ENCODE data around the gene GPR143.

Gene GPR143

DNA sequence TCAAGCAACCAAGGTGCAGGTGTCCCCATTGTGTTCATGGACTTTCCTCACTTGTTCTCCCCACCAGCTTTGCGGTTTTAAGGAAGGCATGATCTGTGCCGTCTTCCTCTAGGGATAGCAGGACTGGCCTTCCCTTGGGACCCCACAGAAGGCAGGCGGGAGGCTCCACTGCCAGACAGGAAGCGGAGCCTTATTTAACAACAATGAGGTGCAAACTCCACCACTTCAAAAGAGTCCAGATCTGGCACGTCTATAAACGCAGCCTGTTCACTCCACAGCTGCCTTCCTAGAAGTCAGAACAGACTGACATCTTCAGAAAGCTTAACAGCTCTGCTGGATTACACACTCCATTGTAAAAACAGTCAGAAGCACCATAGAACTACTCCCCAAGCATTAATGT is 1.7 kb upstream of the GPR143 start:
- DNase-seq, result no peak

GRCh38 chrX:9765072-9765736 is 443 bp downstream of the GPR143 start:
- DNase-seq, result no peak

DNA sequence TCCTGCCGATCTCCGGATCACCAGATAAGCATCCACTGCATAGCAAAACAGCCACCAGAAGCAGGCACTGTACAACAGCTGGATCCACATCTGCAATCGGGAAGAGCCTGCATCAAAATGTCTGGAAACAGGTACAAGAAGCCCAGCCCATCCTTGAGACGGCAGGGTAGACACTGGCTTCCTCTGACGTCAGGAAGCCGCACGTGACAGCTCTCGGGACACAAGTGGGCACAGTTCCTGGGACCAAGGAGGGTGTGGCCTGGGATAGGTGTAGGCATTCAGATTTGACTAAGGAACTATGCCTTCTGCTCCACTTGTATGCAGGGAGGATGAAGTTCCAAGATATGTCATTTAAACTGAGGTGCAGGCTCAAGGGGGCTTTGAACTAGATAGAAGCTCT is 6.3 kb downstream of the GPR143 start:
- no peak for DNase-seq

DNA sequence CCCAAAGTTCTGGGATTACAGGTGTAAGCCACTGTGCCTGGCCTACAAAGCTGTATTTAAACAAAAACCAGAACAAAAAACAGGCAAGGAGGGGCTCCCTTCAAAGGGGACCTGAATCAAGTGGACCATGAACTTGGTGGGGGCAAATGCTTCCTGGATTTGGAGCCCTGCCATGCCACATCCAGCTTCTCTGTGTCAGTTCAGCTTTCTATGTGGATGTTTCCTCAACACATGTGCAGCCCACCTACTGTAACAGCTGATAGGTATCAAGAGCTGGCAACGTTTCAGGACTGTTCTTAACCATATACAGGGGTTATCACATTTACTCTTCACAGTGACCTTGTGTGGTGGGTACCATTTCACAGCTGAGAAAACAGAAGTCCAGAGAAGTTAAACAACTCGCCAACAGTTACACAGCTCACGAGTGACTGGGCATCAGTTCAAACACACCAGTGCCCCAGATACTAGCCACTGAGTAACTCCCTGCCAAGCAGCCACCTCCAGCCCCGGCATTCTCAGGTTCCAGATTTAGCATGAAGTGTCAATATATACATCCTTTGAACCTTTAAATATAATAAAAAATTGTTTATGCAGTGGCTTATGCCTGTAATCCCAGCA is 7.5 kb downstream of the GPR143 start:
- DNase-seq, result no peak

- DNase-seq, result no peak
Measured at GRCh38 chrX:9757366-9757765, 8.3 kb downstream of the GPR143 start.

DNA sequence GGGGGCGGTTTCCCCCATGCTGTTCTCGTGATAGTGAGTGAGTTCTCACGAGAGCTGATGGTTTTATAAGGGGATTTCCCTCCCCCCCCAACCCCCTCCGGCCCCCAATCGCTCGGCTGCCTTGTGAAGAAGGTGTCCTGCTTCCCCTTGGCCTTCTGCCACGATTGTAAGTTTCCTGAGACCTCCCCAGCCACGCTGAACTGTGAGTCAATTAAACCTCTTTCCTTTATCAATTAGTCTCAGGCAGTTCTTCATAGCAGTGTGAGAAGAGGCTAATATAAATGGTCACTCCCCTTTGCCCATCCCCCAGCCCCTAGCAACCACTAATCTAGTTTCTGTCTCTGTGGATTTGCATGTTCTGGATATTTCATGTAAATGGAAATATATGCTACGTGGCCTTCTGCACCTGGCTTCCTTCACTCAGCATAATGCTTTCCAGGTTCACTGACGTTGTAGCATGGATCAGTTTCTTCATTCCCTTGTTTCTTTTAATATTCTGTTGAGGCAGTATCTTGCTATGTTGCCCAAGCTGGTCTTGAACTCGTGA is 16.4 kb downstream of the GPR143 start:
- no peak for DNase-seq

- DNase-seq, result no peak
Measured at GRCh38 chrX:9747644-9748043, 18.0 kb downstream of the GPR143 start.

DNA sequence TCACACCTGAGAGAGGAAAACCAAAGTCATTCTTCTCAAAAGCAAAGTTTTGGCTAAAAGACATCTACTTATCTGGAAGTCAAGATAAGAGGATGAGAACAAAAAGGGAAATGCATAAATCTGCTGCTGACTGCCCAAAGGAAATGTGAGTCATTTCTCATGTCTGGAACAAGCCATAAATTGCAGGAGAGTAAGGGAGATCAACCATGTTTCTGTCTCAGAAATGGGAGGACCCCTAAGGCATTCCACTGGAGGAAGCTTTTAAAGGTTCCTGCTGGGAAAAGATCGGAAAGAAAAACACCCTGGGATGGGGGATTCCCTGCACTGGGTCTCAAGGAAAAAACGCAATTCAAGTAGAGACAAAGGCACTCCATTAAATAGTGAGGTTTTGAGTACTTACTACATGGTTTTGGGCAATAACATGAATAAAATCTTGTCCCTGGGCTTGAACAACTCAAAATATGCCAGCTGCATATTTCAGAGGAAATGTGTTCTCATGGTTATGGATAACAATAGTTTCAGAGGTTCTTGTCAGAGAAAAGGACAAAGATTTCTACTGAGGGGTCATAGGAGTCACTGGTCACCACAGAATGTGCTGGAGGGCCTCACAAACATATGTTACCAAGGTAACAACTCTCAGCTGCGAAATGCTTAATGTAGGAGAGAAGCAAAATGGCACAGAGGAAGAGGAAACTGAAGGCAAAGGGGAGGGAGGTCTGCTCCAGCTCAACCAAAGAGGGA is 19.3 kb downstream of the GPR143 start:
- no peak for DNase-seq

DNA sequence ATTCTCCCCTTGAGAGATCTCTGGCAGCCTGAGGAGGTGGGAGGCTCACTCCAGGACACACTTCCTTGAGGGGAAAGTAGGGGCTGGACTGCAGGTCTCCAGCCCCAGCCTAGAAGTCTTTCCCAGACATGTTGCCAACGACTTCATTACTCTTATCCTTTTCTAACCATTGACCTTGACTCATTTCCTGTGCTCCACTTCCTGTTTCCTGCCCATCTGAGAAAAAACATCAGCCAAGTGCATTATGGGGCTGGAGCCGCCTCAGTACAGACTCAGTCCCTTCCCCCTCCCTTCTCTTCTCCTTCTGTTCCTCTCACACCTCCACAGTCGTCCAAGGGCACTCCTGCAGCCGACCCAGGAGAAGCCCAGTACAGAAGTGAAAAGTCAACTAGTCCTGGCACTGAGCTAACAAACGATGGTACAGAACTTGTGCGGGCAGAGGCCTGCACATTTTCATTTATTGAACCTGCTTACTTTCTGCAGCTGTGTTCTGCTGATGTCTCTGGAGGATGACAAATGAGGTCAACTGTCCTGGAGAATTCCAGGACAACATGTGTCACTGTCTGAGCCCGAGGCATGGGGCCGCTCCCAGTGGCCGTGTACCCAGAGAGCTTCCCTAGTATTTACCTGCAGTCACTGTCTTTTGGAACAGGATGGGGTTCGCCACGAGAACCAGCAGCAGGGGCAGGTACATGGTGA is 20.1 kb downstream of the GPR143 start:
- DNase-seq, result no peak

DNA sequence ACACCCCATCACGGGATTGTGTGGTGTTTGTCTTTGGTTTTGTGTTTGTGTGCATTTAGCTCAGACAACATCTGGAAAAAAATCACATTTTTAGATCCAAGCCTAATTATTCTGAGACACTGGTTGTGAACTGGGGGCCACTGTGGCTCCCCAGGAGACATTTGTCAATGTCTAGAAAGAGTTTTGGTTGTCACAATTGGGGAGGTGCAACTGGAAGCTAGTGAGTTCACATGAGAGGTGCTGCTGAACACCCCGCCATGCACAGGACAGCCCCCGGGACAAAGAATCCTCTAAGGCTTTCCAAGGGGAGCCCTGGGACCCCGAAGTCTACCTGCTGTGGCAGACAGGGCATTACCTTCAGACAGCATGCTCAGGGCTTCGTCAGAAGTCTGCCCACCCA is 26.5 kb downstream of the GPR143 start:
- no peak for DNase-seq

GRCh38 chrX:9738151-9738550 is 27.5 kb downstream of the GPR143 start:
- no peak for DNase-seq

DNA sequence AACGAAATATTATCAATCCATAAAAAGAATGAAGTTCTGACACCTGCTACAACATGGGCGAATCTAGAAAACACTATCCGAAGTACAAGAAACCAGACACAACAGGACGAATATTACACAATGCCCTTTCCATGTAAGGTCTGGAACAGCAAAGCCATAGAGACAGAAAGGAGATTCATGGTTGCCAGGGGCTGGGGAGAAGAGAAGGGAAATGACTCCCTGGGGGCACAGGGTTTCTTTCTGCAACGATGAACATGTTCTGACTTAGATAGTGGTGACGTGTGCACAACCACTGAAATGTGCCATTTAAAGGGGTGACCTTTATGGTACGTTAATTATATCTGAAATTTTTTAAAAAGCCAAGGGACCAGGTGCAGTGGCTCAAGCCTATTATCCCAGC is 28.3 kb downstream of the GPR143 start:
- DNase-seq, result no peak

DNA sequence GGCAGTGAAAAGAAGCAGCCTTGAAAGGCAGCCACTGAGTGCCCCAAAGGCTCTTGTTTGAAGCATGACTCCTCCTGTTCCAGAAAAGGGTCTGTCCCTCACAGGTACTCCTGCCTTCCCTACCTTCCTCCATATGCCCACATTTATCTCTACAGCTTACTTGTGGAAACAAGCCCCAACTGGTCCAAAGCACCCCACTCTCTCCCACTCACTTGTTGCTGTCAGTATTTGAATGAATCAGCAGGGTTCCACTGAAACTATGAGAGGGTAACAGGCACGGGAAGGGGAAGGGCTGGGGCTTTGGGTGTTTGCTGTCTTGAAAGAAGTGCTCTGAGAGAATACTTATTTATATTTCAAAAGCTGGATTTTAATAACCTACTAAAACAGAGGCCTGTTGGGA is 34.9 kb downstream of the GPR143 start:
- DNase-seq, result no peak

DNA sequence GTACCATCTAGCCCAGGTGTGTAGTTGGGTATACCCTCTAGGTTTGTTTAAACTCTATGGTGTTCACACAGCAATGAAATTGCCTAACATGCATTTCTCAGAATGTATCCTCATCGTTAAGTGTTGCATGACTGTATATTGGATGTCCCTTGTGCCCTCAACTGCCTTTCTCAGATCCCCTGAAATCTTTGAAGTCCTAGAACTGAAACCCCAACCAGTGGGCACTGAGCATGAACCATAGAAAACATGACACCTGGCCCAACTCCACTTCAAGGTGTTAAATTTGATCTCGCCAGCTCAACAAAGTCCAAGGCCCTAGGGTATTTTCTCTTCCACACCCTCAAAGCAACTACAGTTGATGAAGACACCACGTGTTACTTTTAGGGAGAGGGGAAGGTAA is 35.6 kb downstream of the GPR143 start:
- DNase-seq, result no peak

DNA sequence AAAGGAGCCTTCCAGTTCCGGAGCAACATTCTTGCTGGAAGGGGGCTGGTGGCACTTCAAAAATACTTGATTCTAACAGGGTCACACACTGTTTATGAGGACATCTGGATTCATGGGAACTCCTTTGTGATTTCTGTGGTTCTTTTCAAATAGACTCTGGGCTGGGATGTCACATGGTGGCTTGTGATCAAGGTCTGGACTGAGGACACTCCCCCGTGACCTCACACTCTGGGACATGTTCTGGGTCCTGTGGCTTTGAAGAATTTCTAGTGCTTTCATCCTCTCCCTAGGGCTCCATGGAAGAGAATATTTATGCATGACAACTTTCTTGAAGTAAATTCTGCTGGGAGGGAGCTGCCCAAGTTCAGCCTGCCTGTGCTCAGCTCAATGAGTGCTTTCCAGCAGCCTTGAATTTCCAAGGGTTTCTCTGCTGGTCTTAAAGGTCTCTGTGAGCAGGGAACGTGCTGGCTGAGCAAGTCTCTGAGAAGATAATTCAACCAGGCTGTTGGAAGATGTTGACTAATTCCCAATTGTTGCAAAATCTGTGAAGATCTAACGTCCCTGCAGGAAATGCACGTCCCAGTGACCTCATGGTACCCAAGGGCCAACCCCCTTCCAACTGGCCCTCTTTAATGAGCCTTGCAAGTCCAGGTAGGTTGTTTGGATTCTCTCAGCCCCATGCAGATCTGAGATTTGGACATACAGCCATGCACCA is 36.3 kb downstream of the GPR143 start:
- DNase-seq, result no peak

DNA sequence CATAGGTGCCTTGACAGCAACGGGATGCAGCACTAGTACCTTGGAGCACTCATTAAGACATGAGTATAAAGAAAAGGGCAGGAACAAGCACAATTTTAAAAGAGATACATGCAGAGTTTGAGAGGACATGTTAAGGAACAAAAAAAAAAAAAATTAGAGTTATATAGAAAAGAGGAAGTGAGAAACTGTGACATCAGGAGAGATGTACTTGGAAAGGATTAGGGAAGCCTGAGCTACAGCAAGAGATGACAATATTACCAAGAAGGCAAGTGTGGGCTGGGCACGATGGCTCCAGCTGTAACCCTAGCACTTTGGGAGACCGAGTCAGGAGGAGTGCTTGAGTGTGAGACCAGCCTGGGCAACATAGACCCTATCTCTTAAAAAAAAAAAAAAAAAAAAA is 37.4 kb downstream of the GPR143 start:
- no peak for DNase-seq

GRCh38 chrX:9724711-9725110 is 40.9 kb downstream of the GPR143 start:
- DNase-seq, result no peak

DNA sequence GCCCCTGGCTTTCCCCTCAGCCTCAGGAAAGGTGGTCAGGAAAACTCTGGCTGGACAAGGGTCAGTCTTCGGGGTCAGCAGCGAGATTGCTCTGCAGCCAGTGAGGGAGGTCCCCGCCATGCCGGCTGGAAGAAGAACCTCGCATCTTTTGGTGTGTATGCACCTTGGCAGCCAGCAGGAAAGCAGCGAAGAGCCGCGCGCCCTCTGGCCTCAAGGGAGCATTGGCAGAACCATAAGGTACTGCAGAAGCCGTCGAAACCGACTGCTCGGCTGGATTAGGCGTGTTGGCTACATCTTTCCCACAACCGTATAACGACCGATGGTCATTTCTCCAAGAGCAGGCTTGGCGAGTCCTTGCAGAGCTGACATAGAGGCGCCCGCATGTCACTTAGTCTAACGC is 48.3 kb downstream of the GPR143 start:
- no peak for DNase-seq

GRCh38 chrX:9710332-9710731 is 55.3 kb downstream of the GPR143 start:
- DNase-seq, result no peak

GRCh38 chrX:9708923-9709553 is 56.6 kb downstream of the GPR143 start:
- DNase-seq, result peak; percentile 80

GRCh38 chrX:9708086-9708485 is 57.6 kb downstream of the GPR143 start:
- no peak for DNase-seq

- no peak for DNase-seq
Measured at GRCh38 chrX:9707306-9708033, 58.2 kb downstream of the GPR143 start.

All from CD4-positive, alpha-beta T cell treated with Interleukin-15 for 1 hour (primary cell).